GM23338 (cell line): ENCODE results near the gene BTBD19. TPM values are rescaled to one million over a fixed set of nuclear protein-coding genes. Genes with fewer than 3 reads are reported as not detected.

Experiments used
- ATAC-seq: fragments of 200-7000 bp; cut with Tn5 transposase; 3 replicates; pipeline ENCODE4 v1.9.1; 2020
- DNase-seq: peaks from one replicate; pipeline ENCODE4 v3.0.0-alpha.2; 2015; ENCODE audit warnings: low spot score
- H2AFZ ChIP-seq: fragments of 200-600 bp; sonication (generic); 2 replicates; pipeline ENCODE4 v1.8.0; 2016; ENCODE audit warnings: antibody characterized with exemption, mild to moderate bottlenecking, moderate library complexity
- H3F3A ChIP-seq: fragments of 200-600 bp; sonication (generic); replicated peaks from 2 replicates; pipeline ENCODE4 v1.8.0; 2017; ENCODE audit warnings: antibody characterized with exemption, mixed run types, low read depth
- H3K27ac ChIP-seq: fragments of 200-600 bp; sonication (generic); 2 replicates; pipeline ENCODE4 v1.6.1; 2016; ENCODE audit warnings: low read depth
- H3K27me3 ChIP-seq: fragments of 200-600 bp; sonication (generic); 2 replicates; pipeline ENCODE4 v1.8.0; 2016; ENCODE audit warnings: mild to moderate bottlenecking, mixed run types, moderate library complexity; ENCODE audit not compliant: insufficient read depth
- H3K36me3 ChIP-seq: fragments of 200-600 bp; sonication (generic); 2 replicates; pipeline ENCODE4 v1.8.0; 2016; ENCODE audit warnings: mild to moderate bottlenecking; ENCODE audit not compliant: insufficient read depth
- H3K4me1 ChIP-seq: fragments of 200-600 bp; sonication (generic); 2 replicates; pipeline ENCODE4 v1.8.0; 2016; ENCODE audit warnings: mild to moderate bottlenecking, moderate library complexity; ENCODE audit not compliant: insufficient read depth
- H3K4me2 ChIP-seq: fragments of 200-600 bp; sonication (generic); 2 replicates; pipeline ENCODE4 v1.7.1; 2017; ENCODE audit warnings: mixed run types
- H3K4me3 ChIP-seq: fragments of 200-600 bp; sonication (generic); 2 replicates; pipeline ENCODE4 v1.6.1; 2016; ENCODE audit warnings: mixed run types
- H3K79me2 ChIP-seq: fragments of 200-600 bp; sonication (generic); replicated peaks from 2 replicates; pipeline ENCODE4 v1.8.0; 2017; ENCODE audit warnings: mild to moderate bottlenecking; ENCODE audit not compliant: insufficient read depth
- H3K9me2 ChIP-seq: fragments of 200-600 bp; sonication (generic); 2 replicates; pipeline ENCODE4 v1.8.0; 2017; ENCODE audit not compliant: insufficient read depth
- H4K20me1 ChIP-seq: fragments of 200-600 bp; sonication (generic); replicated peaks from 2 replicates; pipeline ENCODE4 v1.8.0; 2017; ENCODE audit warnings: mild to moderate bottlenecking; ENCODE audit not compliant: insufficient read depth
- H3K27ac Mint-ChIP-seq: 2 replicates; pipeline ENCODE4 v1.8.0; 2020; ENCODE audit warnings: inconsistent platforms, mild to moderate bottlenecking, moderate library complexity, mixed read lengths
- H3K27me3 Mint-ChIP-seq: 3 replicates; pipeline ENCODE4 v1.8.0; 2022; ENCODE audit warnings: low read depth, mild to moderate bottlenecking, moderate library complexity, mixed read lengths, inconsistent platforms; ENCODE audit not compliant: insufficient read depth, poor library complexity
- H3K36me3 Mint-ChIP-seq: 3 replicates; pipeline ENCODE4 v1.8.0; 2021; ENCODE audit warnings: low read depth, mild to moderate bottlenecking, inconsistent platforms, moderate library complexity, mixed read lengths
- H3K4me1 Mint-ChIP-seq: 3 replicates; pipeline ENCODE4 v1.8.0; 2020; ENCODE audit warnings: mild to moderate bottlenecking, inconsistent platforms, mixed read lengths
- H3K4me3 Mint-ChIP-seq: 3 replicates; pipeline ENCODE4 v1.8.0; 2021; ENCODE audit warnings: moderate library complexity, mild to moderate bottlenecking, inconsistent platforms, mixed read lengths
- H3K9me3 Mint-ChIP-seq: 3 replicates; pipeline ENCODE4 v1.8.0; 2020; ENCODE audit warnings: moderate library complexity, mild to moderate bottlenecking, inconsistent platforms, mixed read lengths
- CREB1 ChIP-seq: fragments of 250-450 bp; sonication (Bioruptor Pico); IDR thresholded peaks from 2 replicates; pipeline ENCODE4 v1.5.0; 2020; ENCODE audit warnings: low read depth, mild to moderate bottlenecking, moderate library complexity
- CTCF ChIP-seq, 2 experiments: fragments of 200-600 bp in 1 of 2; sonication (generic) in 1 of 2; conservative IDR thresholded peaks; 2 replicates each; pipeline versions ENCODE4 v1.5.1 to v1.6.1; 2016 to 2017; ENCODE audit warnings: antibody characterized with exemption in 2 of 2, low read depth in 2 of 2, mild to moderate bottlenecking in 2 of 2, moderate library complexity in 1 of 2
- ETS1 ChIP-seq: IDR thresholded peaks from 2 replicates; pipeline ENCODE4 v1.6.1; 2016; ENCODE audit warnings: antibody characterized with exemption
- EZH2 ChIP-seq: fragments of 200-600 bp; sonication (generic); IDR thresholded peaks from one replicate; pipeline ENCODE4 v1.8.0; 2017; ENCODE audit warnings: antibody characterized with exemption, mild to moderate bottlenecking, low read depth; ENCODE audit not compliant: unreplicated experiment
- JUNB ChIP-seq: IDR thresholded peaks from one replicate; pipeline ENCODE4 v1.6.1; 2016; ENCODE audit warnings: antibody characterized with exemption; ENCODE audit not compliant: unreplicated experiment
- NANOG ChIP-seq: IDR thresholded peaks from 2 replicates; pipeline ENCODE4 v1.6.1; 2016; ENCODE audit warnings: antibody characterized with exemption, borderline replicate concordance
- POLR2AphosphoS5 ChIP-seq: IDR thresholded peaks from 2 replicates; pipeline ENCODE4 v1.6.1; 2016; ENCODE audit warnings: antibody characterized with exemption, low read depth
- STAT1 ChIP-seq: IDR thresholded peaks from one replicate; pipeline ENCODE4 v1.6.1; 2016; ENCODE audit warnings: antibody characterized with exemption; ENCODE audit not compliant: unreplicated experiment
- polyA plus RNA-seq: library from polyadenylated mRNA; unstranded; fragments of >200 nt; fragmentation: Nextera tagmentation; extraction: Ambion mirVana; gene quantifications from 2 replicates; pipeline ENCODE4 v1.2.1, GENCODE V29; 2016
- total RNA-seq: library from RNA; depleted of rRNA; stranded (reverse); fragments of >200 nt; shearing (Covaris generic); gene quantifications from 2 replicates; pipeline ENCODE4 v1.2.3, GENCODE V29; 2014
- TF ChIP-seq, protein P1 (sequence below): IDR thresholded peaks from one replicate; pipeline ENCODE4 v1.6.1; 2018; ENCODE audit warnings: antibody characterized with exemption; ENCODE audit not compliant: unreplicated experiment

Gene BTBD19
- total and polyA plus RNA-seq, 2 experiments from 2014 or later = 0.37 to 0.66 TPM

DNA sequence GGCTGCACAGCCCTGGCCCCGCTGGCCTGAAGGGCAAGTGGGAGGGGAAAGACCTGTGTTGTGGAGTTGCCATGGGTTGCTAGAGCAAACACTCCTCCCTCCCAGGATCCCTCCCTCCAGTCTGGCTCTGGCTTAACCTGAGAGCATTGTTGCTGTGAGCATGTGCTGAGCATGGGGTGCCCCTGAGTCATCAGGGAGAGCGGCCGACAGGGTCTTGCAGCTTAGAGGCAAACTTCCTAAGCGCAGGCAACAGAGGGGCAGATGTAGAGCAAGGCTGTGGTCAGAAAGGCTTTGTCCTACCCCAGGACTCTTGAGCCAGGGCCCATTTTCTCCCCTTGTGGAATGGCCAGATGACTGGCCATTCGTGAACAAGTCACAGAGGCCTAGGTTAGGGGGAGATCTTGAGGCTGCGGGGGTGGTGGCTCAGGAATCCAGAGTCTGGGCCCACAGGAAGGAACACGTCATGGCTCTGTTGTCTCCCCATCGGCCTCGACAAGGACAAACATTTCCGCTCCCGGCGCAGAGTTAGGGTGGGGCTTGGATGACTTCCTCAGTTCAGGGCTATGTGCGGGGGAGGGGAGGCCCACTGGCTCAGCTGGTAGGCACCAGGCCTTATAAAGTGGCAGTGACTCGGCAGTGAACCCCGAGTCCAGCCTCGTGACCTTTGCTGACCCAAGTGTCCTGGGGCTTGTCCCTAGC lies 810 bp upstream of the BTBD19 start (continued):
- TF ChIP-seq CTCF (conservative IDR thresholded peaks at IDR 0.05; ENCODE audit: low read depth in 2 of 2) = no peak
- TF ChIP-seq EZH2 = no peak
- no peak for TF ChIP-seq NANOG
- TF ChIP-seq POLR2AphosphoS5 = no peak; the same call in 1 of the 2 replicates
- TF ChIP-seq ETS1 = no peak
- TF ChIP-seq, protein P1, sequence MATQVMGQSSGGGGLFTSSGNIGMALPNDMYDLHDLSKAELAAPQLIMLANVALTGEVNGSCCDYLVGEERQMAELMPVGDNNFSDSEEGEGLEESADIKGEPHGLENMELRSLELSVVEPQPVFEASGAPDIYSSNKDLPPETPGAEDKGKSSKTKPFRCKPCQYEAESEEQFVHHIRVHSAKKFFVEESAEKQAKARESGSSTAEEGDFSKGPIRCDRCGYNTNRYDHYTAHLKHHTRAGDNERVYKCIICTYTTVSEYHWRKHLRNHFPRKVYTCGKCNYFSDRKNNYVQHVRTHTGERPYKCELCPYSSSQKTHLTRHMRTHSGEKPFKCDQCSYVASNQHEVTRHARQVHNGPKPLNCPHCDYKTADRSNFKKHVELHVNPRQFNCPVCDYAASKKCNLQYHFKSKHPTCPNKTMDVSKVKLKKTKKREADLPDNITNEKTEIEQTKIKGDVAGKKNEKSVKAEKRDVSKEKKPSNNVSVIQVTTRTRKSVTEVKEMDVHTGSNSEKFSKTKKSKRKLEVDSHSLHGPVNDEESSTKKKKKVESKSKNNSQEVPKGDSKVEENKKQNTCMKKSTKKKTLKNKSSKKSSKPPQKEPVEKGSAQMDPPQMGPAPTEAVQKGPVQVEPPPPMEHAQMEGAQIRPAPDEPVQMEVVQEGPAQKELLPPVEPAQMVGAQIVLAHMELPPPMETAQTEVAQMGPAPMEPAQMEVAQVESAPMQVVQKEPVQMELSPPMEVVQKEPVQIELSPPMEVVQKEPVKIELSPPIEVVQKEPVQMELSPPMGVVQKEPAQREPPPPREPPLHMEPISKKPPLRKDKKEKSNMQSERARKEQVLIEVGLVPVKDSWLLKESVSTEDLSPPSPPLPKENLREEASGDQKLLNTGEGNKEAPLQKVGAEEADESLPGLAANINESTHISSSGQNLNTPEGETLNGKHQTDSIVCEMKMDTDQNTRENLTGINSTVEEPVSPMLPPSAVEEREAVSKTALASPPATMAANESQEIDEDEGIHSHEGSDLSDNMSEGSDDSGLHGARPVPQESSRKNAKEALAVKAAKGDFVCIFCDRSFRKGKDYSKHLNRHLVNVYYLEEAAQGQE = no peak
- TF ChIP-seq STAT1 = no peak

DNA sequence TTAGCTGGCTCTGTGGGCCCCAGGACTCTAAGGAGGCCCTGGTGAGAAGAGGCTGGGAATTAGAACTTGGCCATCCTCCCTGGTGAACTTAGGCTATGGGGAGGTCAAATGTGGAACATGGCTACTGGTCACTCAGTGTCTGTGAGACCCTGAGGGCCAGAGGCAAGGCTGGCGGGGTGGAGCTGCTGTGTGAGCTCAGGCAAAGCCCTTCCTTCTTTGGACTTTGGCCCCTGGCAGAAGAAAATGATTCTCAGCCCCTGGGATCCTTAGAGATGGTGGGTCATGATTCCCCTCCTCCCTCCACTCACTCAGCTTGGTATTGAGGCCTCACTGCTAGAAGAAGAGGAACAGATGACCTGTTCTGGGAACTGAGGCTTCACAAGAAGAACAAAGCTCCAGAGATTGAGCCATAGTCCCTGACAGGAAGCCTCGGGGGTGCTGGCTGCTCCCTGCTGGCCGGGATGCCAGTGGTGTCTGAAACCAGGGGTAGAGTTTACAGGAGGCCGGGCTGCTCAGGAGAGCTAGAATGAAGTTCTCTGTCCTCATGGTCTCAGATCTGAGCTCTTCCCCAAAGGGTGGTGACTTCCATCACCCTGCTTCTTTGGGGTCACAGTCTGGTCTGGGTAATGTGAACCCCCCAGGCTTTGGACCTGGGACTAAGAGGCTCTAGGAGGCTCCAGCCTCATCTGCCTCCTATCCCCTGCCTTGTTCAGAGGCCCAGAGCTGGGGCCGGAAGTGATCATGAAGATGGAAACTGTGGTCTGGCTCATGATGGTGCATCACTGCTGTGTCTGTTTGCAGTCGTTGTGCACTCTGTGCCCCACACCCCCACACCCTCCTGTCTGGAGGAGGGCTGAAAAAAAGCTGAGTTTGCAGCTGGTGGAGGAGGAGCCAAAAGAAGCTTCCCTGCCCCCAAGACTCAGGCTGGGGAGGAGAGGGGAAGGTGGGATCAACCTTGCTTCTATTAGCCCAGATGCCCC lies 905 bp downstream of the BTBD19 start:
- H3K79me2 ChIP-seq = no peaks in the 10 kb centered on the region
- H4K20me1 ChIP-seq = no peaks in the 10 kb centered on the region
- H3K9me2 ChIP-seq = no peaks in the 10 kb centered on the region
- H3K36me3 ChIP-seq = no peaks in the 10 kb centered on the region; the same call in 1 of the 2 replicates
- Mint-ChIP-seq H3K27ac (peak overlapping the region; percentile 77; the same call in 1 of the 2 replicates), H3K4me3 (0 out of 3 replicates have a peak overlapping the region, but pooled peaks have one; percentile 16), H3K4me1 (peaks cover 37% of the 10 kb centered on the region), H3K9me3 (peaks cover 4% of the 10 kb centered on the region; the same call in 2 of the 3 replicates), H3K36me3 (peaks cover 23% of the 10 kb centered on the region), H3K27me3 (peaks cover 27% of the 10 kb centered on the region)
- H3K4me1 ChIP-seq = peaks cover 35% of the 10 kb centered on the region
- peak overlapping the region; percentile 47 for H3K4me3 ChIP-seq
- H3K27ac ChIP-seq = peak overlapping the region; percentile 84; the same call in 1 of the 2 replicates
- peaks cover 6% of the 10 kb centered on the region; the same call in 1 of the 2 replicates for H3F3A ChIP-seq
- peaks cover 11% of the 10 kb centered on the region for H3K27me3 ChIP-seq
- DNase-seq (no peak), ATAC-seq (no peak)
- peak overlapping the region; percentile 76 for H3K4me2 ChIP-seq
- H2AFZ ChIP-seq = no peak overlapping the region
- TF ChIP-seq JUNB = no peak
- no peak for TF ChIP-seq CREB1 (CRISPR knock-in tag)
- TF ChIP-seq EZH2 = no peak
- TF ChIP-seq POLR2AphosphoS5 = no peak
- TF ChIP-seq, protein P1 = no peak
